Cardiac muscle cell (in vitro differentiated cells and primary cell): ENCODE data around the gene NAB1. TPM values are rescaled to one million over a fixed set of nuclear protein-coding genes. Genes with fewer than 3 reads are reported as not detected.

Experiments
- DNase-seq, 2 donors: peaks; one replicate each; pipeline versions ENCODE4 v3.0.0 to v3.0.0-alpha.2; 2010 to 2017; ENCODE audit warnings: low read depth in 1 of 2, low spot score in 1 of 2
- H3K27ac ChIP-seq: fragments of 200-600 bp; sonication (generic); 2 replicates; pipeline ENCODE4 v1.5.1; 2016
- H3K27me3 ChIP-seq: fragments of 200-600 bp; sonication (generic); 2 replicates; pipeline ENCODE4 v1.6.0; 2016; ENCODE audit warnings: control low read depth
- H3K36me3 ChIP-seq: fragments of 200-600 bp; sonication (generic); 2 replicates; pipeline ENCODE4 v1.5.1; 2016; ENCODE audit warnings: control low read depth
- H3K4me1 ChIP-seq: fragments of 200-600 bp; sonication (generic); 2 replicates; pipeline ENCODE4 v1.8.1; 2017; ENCODE audit warnings: low read depth, mild to moderate bottlenecking, mixed run types
- H3K4me3 ChIP-seq: fragments of 200-600 bp; sonication (generic); 2 replicates; pipeline ENCODE4 v1.5.1; 2016; ENCODE audit warnings: mild to moderate bottlenecking
- H3K9me3 ChIP-seq: fragments of 200-600 bp; sonication (generic); 2 replicates; pipeline ENCODE4 v1.5.1; 2017; ENCODE audit warnings: low read depth, mild to moderate bottlenecking, control low read depth
- polyA plus RNA-seq: library from polyadenylated mRNA; unstranded; fragments of >200 nt; fragmentation: Nextera tagmentation; extraction: Ambion mirVana; gene quantifications from 2 replicates; pipeline ENCODE4 v1.2.1, GENCODE V29; 2016
- total RNA-seq: library from RNA; depleted of rRNA; stranded (reverse); fragments of >200 nt; gene quantifications from 2 replicates; pipeline ENCODE4 v1.2.3, GENCODE V29; 2016
- TF ChIP-seq, protein P1 (sequence below): IDR thresholded peaks from 2 replicates; pipeline ENCODE4 v1.5.1; 2012; ENCODE audit warnings: low read depth, mild to moderate bottlenecking, low read length

NAB1 gene
- total and polyA plus RNA-seq, 2 experiments from 2014 or later: 10.0 to 50.7 TPM

DNA sequence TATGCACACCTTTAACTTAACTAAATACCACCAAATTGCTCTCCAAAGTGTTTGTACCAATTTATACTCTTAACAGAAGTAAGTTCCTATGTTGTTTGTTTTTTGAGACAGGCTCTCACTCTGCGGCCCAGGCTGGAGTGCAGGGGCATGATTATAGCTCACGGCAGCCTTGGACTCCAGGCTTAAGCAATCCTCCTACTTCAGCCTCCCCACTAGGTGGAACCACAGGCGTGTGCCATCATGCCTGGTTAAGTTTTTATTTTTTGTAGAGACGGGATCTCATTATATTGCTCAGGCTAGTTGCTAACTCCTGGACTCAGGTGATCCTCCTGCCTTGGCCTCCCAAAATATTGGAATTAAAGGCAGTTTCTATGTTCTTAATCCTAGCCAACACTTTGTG lies 13.1 kb upstream of the NAB1 start:
- no peak overlapping the region for H3K27ac ChIP-seq

DNA sequence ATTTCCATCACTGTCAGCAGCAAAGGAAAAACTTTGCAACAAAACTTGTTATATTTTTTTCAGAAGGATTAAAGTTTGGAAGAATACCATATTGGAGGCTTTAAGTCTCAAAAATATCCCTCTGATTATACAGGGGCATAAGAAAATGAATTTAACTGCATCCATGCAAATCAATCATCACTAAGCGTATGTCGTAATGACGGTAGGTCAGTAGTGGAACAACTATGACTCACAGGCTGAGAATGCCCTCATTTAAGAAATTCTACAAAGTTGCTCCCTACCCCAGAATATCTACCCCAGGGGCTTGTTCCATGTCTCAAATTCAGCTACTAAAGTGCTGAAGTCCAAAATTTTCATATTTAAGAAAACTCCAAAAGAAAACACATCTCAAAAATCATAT lies 12.5 kb upstream of the NAB1 start:
- Histone ChIP-seq H3K27me3 (no peaks in the 10 kb centered on the region), H3K4me3 (no peak overlapping the region), H3K36me3 (no peaks in the 10 kb centered on the region), H3K27ac (no peak overlapping the region), H3K4me1 (peaks cover 21% of the 10 kb centered on the region), H3K9me3 (no peaks in the 10 kb centered on the region)
- DNase-seq: peak in 1 of 2 donors; percentile 86
- TF ChIP-seq, protein P1, sequence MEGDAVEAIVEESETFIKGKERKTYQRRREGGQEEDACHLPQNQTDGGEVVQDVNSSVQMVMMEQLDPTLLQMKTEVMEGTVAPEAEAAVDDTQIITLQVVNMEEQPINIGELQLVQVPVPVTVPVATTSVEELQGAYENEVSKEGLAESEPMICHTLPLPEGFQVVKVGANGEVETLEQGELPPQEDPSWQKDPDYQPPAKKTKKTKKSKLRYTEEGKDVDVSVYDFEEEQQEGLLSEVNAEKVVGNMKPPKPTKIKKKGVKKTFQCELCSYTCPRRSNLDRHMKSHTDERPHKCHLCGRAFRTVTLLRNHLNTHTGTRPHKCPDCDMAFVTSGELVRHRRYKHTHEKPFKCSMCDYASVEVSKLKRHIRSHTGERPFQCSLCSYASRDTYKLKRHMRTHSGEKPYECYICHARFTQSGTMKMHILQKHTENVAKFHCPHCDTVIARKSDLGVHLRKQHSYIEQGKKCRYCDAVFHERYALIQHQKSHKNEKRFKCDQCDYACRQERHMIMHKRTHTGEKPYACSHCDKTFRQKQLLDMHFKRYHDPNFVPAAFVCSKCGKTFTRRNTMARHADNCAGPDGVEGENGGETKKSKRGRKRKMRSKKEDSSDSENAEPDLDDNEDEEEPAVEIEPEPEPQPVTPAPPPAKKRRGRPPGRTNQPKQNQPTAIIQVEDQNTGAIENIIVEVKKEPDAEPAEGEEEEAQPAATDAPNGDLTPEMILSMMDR: no peak

More for the DNA sequence above, 13.1 kb upstream of the NAB1 start:
- Histone ChIP-seq H3K27me3 (no peaks in the 10 kb centered on the region), H3K4me1 (peaks cover 21% of the 10 kb centered on the region), H3K4me3 (no peak overlapping the region), H3K36me3 (no peaks in the 10 kb centered on the region), H3K9me3 (no peaks in the 10 kb centered on the region)
- TF ChIP-seq, protein P1: peak; percentile 9
- DNase-seq: no peak

DNA sequence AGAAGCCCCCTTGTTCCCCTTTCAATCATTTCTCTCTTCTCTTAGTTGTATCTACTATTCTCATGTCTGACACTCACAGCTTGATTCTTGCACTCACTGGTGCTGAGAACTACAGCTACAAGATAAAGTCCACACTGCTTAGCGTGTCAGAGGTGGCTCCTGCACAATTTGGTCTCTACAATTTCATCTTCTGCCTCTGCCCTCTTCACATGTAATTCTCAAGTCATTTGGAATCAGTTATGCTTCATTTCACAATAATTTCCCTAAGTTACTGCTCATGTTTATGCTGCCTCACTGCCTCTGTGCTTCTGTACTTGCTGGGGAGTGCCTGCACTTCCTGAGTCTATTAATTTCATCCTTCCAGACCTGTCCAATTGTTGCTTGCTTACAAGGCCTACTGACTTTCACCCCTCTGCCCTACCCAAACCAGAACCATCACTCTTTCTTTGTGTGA lies 11.6 kb upstream of the NAB1 start:
- no peaks in the 10 kb centered on the region for H3K27me3 ChIP-seq
- peaks cover 21% of the 10 kb centered on the region for H3K4me1 ChIP-seq
- H3K27ac ChIP-seq: peak overlapping the region; percentile 46
- TF ChIP-seq, protein P1: no peak
- DNase-seq: peak; percentile 41 to 72
- no peak overlapping the region for H3K4me3 ChIP-seq
- H3K36me3 ChIP-seq: no peaks in the 10 kb centered on the region
- H3K9me3 ChIP-seq: no peaks in the 10 kb centered on the region

DNA sequence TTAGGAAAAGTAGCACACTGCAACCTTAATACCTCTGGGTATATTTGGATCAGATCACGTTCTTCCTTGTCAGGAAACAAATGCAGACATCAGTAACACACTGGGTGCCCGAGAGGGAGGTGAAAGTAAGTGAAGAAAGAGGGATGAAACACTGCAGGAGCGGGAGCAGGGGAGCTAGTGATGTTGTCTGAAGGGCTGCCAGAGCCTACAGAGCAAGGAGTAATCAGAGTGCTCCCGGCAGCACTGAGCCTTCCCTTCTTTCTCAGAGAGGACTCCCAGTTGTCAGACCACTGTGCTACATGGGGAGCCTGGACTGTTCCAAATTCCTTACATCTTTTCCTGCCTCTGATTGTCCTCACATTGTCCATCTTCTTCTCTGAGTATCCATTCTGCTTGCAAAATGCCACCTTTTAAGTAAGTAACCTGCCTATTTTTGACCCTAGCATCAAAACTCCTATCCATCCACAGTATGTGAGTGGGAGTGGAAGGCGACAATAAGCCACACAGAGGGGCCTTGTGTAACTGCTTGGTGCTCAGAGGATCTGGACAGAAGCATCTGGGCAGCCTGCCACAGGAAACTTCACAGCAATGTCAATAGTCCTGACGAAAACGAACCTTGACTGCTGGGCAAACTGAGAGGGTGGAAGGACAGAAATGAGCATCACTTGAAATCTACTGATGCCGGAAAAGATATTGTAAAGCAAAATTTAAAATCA lies 10.8 kb upstream of the NAB1 start:
- TF ChIP-seq, protein P1: no peak
- Histone ChIP-seq H3K27me3 (no peaks in the 10 kb centered on the region), H3K9me3 (no peaks in the 10 kb centered on the region), H3K4me3 (no peak overlapping the region), H3K36me3 (no peaks in the 10 kb centered on the region), H3K4me1 (peaks cover 21% of the 10 kb centered on the region), H3K27ac (peak overlapping the region; percentile 46)
- DNase-seq: peak in 1 of 2 donors; percentile 48

DNA sequence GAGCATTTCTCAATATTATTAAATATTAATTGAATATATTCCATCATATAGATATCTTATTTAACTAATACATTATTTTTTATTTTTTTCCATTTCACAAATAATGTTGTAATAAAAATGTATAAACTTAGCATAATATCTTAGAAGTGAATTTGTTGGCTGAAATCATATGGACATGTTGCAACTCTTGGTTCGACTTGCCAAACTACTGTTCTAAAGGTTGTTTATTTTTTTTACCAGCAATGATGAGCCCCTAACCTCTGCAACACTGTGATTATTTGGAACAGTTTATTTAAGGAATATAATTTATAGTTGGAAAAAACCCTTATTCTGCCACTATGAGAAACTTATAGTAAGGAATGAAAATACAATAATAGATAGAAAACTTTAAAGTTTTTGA lies 8.8 kb upstream of the NAB1 start:
- Histone ChIP-seq H3K27ac (no peak overlapping the region), H3K27me3 (no peaks in the 10 kb centered on the region)
- TF ChIP-seq, protein P1: no peak

More for the DNA sequence above, 8.8 kb upstream of the NAB1 start:
- H3K36me3 ChIP-seq: no peaks in the 10 kb centered on the region
- no peak overlapping the region for H3K4me3 ChIP-seq
- H3K9me3 ChIP-seq: no peaks in the 10 kb centered on the region
- peaks cover 28% of the 10 kb centered on the region for H3K4me1 ChIP-seq
- peak in 1 of 2 donors; percentile 57 for DNase-seq
